Stimulated activated CD4-positive, alpha-beta T cell treated with anti-CD3 and anti-CD28 coated beads, Interleukin-15, amount 100 ng/mL, for 48 hours (primary cell): ENCODE measurements around the gene FBXO44.

Experiments used
- DNase-seq, 2 donors: peaks; one replicate each; pipeline ENCODE4 v3.0.0-alpha.2; 2020; ENCODE audit warnings: low read depth in 2 of 2

The FBXO44 gene

DNA sequence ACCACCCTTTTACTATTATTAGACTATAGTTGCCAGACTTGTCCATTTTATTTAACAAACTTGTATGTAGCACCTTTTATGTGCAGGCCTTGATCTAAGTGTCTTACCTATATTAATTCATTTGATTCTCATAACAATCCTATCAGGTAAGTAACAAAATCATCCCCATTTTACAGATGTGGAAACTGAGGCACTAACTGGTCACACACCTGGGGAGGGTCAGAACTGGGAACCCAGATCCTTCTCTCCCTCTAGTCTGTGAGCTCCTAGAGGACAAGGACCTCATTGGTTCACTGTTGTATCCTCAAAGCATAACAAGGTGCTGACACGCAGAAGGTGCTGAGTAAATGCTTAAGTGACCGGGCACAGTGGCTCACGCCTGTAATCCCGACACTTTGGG lies 15.3 kb upstream of the FBXO44 start:
- DNase-seq, result no peak

DNA sequence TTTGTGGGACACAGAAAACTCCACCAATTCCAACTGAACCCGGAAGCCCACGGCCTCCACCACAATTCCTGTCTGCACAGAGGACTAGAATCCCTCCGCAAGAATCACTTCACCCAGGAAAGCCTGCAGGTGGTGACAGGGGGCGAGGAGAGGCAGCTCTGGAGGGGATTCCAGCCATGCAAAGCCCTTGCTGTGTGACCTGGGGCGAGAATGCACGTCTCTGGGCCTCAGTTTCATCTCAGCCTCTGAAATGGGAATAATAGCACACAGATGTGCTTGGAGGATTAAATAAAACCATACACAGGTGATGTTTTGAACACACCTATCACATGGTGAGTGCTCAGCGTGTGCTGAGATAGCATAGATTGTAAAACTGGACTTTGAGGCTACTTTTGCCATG lies 14.6 kb upstream of the FBXO44 start:
- DNase-seq, result no peak

DNA sequence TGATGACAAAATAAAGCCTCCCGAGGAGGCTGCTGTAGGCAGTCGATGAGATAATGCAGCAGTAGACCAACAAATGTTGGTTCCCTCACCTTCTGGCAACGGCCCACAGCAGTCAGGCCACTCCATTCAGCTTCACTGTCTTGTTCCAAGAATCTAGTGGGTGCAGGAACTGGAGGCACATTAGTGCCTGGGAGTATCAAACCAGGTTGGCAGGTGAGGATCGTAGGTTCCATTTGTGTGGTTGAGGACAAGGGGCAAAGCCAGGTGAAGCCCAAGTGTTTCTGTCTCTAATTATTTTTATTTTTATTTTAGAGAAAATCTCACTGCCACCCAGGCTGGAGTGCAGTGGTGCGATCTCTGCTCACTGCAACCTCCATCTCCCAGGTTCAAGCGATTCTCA lies 13.7 kb upstream of the FBXO44 start:
- DNase-seq, result no peak

DNA sequence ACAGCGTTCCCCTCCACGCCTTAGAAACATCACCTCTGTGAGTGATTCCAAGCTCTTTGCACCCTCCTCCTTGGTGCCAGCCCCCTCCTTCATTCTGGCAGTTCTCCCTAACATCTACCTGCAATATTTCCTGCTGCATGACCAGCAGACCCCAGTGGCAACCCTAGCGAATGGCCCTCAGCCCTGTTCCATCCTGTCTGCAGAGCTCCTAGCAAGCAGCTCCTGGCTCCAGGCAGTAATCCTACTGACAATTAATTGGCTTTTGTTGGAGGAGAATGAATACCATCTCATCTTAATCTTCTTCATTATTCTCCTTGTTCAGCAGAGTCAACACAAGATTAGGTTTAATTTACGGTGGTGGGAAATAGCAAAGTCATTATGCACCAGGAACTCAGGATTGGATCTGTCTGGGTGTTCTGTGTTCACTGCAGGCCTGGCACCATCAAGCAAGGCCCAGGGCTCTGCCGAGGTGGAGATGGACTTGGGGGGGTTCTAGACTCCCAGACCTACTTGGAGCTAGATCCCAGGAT lies 12.8 kb upstream of the FBXO44 start:
- DNase-seq, result no peak

DNA sequence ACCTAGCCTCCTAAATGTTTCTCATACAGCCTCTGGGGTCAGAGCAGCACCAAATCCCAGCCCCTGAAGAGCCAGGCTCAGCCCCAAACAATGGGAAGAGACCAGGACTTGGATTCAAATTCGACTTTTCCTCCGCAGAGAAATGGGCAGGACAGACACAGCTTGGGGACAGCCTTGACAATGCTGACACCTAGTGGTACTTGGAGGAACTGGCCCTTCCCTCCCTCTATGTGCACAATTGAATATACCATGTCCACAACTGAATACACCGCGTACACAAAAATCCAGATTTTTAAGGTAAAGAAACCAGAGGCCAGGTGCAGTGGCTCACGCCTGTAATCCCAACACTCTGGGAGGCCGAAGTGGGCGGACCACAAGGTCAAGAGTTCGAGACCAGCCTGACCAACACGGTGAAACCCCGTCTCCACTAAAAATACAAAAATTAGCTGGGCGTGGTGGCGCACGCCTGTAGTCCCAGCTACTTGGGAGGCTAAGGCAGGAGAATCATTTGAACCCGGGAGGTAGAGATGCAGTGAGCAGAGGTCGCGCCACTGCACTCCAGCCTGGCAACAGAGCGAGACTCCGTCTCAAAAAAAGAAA lies 12.2 kb upstream of the FBXO44 start:
- DNase-seq, result peak; percentile 32 to 55

DNA sequence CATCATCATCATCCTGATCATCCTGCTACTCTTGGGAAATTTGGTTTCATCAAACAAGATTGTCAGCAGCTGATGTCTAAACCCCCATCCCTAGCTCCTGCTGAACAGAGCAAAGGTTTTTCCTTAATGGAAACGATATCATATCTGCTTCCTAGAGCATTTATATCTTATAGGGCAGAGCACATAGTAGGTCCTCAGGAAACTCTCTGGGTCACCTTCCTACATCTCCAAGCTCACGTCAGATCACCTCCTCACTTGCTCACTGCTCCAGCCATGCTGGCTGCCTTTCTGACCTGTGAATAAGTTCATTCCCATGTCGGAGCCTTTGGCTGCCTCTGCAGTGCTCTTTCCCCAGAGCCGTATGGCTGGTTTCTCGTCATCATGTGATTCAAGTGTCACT lies 10.9 kb upstream of the FBXO44 start:
- no peak for DNase-seq

DNA sequence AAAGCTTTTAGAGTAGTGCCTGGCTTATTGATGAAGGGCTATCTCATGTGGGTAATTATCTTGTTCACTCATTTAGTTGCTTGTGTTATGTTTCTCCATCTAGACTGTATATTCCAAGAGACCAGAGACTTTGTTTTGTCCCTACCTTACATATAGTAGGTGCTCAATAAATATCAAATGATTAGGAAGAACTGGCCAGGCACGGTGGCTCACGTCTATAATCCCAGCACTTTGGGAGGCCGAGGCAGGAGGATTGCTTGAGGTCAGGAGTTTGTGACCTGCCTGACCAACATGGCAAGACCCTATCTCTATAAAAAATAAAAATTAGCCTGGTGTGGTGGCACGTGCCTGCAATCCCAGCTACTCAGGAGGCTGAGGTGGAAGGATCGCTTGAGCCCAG lies 9.4 kb upstream of the FBXO44 start:
- DNase-seq, result no peak

DNA sequence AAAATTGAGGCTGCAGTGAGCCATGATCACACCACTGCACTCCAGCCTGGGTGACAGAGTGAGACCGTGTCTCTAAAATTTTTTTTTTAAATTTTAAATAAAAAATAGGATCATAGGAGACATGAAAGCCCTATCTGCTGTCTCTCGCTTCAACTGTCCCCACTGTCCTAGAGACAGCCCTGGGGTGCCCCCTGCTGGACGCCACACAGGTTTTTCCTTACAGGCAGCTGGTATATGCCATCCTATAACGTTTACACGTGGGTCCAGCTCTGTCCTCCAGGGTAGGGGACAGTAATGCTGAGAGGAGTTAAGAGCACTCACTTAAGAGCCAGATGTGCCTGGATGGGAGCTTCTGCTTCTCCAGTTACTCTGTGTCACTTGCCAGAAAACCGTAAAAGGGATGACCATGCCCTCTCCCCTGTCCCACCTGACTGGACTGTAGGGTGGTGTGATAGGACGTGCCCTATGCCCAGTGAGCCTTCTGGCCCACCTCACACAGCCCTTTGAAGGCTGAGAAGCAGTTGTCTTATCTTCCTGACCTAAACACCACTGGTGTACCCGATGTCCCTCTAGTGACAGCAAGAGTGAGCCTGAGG lies 8.9 kb upstream of the FBXO44 start:
- DNase-seq, result peak; percentile 56 to 77

DNA sequence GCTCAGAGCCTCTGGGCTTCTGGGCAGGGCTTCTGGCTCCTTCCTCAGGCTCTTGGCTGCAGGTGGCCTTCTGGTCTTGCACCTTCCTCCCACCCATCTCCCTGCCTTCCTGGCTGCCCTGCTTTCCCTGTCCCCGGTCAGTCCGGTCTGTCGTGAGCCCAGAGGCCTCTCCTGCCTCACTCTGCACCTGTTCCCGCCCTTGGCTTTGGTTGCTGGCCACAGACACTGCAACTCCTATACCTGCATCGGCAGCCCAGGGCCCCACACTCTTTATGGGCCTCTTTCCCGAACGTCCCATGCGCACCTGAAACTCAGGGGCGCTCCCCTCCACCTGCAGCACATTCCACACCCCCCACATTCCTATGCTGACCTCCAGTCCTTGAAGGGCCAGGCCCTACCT lies 8.4 kb upstream of the FBXO44 start:
- DNase-seq, result no peak

DNA sequence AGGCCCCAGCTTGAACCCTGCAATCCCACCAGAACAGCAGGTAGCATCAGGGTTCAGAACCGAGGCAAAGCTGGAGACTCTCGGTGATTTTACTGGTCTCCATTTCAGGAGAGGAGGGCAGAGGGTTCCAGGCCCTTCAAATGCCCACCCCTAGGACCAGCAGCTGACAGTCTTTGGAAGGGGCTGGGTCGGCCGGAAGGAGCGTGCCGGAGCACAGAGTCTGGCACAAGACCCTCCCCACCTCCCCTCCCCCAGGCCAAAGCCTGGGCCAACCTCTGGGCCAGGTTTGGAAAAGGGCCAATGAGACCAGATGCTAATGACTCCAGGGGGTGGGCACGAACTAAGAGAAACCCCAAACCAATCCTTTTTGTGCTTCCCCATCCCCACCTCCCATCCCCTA lies 7.3 kb upstream of the FBXO44 start:
- DNase-seq, result no peak

DNA sequence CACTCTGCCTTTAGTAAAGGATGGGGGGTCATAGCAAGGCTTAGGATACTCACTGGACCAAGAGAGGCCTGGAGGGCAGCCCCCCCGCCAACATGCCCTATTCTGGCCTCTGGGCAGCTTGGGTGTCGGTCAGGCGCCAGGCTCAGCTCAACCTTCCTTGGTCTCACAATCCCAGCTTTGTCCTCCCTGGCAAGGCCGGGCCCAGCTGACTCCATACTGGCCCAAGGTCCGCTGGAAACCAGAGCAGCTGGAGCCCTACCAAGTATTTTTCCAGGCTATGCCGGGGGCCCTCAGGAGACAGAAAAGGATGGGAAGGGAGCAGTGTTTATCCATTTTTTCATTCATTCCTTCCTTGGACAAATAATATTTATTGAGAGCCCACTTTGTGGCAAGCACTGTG lies 6.6 kb upstream of the FBXO44 start:
- no peak for DNase-seq

DNA sequence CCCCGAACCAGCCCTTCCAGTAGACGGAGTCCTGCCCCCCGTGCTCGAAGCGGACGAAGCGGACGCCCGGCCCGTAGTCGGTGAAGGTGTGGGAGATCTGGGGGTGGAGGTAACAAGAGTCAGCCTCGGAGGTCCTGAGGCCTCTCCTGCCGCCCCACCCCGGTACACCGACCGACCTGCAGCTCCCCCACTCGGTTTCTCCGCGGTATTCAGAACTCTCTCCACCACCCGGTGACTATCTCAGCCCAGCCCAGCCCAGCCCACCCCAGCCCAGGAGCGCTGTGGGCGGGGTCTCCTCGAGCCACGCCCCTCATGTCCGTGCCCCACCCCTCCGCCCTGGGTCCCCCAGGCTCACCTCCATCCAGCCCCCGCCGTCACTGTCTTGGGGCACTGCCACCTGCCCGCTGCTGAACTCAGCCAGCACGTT lies 5.9 kb upstream of the FBXO44 start:
- no peak for DNase-seq

DNA sequence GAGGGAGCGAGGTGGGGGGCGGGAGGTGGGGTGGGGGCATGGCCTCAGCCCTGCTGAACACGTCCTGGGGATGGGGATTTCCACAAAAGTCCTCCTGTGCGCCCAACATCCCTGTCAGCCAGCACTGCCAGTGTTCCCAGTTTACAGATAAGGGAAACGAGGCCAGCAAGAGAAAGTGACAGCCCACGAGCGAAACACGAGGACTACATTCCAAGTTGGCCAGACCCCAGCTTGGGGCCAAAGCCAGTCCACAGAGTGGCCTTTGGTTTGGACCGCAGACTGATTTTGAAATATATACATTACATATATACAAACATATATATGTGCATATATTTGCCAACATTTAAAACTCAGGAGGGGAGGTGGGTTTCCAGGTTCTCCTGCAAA lies 5.4 kb upstream of the FBXO44 start:
- DNase-seq, result no peak

DNA sequence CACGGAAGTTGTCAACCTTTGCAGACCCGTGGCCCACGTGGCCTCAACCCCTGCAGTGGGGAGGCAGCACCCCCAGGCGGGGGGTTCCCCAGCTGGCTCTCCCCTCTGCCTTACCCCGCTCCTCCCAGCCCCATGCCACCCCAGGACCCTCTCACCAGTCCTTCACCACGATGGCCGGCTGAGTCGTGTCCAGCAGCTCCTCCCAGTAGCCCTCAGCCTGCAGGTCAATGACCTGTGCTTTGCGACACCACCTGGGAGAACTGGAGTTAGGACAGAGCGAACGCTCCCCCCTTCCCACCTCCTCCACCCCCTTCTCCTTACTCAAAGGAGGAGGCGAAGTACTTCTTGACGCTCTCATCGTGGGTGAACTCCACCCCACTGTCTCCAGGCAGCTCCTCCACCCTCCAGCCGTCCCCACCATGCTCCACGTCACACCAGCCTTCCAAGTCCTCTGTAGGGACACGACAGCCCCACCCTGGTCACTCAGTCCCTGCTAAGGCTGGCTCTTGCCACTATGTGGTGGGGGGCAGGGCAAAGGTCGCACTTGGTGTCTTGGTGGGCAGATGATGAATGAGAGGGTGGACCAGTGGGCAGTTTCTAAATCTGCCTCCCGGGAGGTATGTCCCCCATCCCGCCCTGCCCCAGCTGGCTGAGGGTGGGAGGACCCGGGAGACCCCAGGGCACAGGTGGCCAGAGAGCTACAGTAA lies 4.9 kb upstream of the FBXO44 start:
- DNase-seq, result no peak

DNA sequence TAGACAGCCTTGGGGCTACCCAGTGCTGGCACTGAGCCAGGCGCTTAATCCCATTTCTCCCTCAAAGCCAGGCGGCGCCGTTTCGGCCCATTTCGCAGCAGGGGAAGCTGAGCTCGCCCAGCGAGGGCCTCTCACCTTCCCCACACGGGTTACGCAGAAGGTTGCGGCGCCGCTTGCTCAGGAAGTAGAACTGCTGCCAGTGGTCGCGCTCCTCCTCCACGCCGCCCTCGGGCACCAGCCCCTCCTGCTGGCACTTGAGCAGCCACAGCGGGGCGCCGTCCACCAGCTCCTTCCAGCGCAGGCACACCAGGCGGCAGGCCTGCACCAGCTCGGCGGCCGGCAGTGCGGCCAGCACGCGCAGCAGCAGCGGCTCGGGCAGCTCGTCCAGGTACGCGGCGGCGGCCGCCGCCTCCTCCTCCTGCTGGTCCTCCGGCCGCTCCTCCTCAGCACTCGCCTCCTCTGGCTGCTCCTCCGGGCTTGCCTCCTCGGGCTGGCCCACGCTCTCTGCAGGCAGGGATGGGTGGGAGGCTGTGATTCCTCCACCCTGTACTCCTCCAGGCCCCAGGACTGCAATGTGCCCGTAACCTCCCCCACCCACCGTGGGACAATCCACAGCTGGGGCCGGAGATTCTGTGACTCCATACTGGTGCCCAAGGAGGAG lies 4.2 kb upstream of the FBXO44 start:
- DNase-seq, result peak; percentile 77 to 78

DNA sequence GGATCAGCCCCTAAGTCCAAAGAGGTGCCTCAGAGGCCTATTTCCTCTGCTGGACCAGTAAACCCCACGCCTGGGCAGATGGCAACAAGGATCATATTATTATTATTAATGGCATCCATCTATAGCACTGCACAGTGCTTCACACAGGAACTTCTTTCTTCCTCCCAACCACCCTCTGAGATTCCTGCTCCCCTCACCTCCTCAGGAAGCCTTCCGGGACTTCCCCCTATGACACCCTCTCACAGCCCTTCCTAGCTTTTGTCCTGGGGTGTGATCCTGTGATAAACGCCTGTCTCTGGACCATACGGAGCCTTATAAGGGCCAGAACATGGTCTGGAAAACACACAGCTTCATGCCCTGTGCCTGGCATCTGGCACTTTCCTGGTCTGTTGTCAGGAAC lies 3.7 kb upstream of the FBXO44 start:
- no peak for DNase-seq

DNA sequence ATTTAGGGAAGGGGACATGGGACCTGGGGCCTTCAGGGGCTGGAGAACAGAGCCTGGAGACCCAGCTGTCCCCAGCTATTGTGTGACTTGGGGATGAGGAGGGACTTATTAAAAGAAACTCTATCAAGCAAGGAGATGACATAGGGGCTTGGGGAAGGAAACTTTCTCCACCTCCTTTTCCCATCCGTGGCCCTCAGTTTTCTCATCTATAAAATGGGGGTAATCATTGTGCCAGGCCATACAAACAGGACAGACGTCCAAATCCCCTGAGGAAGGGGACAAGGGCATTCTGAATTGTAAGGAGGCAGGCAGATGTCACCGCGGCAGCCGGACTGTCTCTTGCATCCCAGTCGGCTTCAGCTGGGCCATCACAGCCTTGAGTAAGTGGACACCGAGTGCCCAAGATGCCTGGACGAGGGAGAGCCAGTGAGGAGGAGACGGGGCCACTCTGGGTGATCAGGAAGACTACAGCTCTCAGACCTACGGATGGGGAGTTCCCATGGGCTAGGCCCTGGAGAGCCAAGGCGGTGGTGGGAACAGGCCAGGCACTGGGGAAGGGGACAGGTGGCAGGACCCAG lies 2.4 kb upstream of the FBXO44 start:
- no peak for DNase-seq

DNA sequence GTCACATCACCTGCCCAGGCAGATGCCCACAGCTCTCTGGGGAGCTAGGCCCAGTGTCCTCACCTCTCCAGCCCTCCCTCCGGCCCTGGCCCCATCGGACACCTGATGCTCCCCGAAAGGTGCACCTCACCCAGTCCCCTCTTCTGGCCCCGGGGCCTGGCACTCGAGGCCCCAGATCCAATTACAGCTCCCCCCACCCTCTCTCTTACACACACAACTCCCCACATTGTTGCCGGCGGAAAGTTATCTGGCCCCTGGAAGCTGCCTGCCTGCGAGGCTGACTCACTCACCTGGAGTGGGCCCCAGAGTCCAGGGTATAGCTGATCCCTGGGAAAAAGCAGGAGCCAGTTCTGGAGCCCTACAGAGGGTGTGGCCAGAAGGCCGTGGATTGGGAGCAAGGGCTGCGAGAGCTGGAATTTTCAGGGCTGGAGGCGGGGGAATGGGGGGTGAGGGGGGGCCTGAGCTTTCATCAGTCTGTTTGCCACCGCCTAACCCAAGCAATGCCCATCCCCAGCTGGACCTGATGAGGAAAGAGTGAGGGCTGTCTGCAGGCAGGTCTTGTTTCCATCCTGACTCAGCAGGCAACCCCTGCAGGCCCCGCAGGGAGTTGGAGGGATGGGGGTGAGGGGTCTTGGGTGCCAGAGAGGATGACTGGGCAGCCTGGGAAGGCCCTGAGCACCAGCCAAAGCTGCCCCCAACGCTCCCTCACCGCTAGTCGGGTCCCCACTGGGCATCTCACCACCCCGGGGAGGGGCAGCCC lies 1.4 kb upstream of the FBXO44 start:
- no peak for DNase-seq

DNA sequence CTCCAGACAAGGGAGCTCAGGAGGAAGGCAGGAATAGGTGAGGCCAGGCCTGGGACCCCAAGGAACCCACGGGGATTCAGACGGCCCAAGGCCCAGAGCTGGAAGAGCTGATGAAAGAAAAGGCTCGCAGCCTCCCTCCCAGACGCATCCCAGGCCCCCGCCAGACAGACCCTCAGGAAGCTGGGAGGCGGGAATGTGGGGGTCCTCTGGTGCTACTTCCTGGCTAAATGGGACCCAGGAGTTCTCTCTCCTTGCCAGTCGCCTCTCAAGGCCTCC lies 878 bp upstream of the FBXO44 start:
- DNase-seq, result no peak

DNA sequence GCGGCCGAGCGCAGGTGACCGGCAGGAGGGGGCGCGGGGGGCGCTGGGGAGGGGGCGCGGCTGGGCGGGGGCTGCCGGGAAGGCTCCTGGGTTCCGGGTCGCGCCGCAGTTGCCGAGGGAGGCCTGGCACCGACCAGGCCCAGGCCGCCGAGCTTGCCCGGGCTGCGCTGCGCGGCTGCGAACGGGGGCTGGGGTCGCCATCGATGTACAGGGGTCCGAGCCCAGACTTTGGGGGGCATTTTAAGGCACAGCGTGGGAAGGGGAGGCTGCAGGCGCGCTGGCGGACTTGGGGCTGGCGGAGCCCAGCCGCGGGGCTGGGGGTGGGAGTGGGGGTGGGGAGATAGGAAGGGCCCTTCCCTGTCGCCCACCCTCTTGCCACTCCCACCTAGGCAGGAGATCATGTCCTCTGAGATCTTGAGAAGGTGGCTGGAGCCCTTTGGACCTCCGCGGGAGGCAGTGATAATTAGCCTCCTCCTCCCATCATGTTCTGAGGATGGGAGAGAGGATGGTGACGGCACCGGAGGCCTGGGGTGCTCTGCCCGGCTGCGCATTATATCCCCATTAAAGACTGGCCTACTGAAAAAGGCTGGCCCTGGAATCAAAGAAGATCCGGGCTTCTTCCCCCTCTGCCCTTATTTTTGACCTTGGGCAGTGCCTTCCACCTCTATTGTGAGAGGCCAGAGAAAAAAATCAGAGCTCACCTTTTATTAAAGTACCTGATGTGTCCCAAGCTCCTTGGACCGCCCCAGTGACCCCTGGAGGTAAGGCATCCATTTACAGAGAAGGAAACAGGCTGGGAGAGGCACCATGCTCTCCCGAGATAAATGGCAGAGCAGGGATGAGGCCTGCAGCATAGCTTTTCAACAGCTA lies 497 bp downstream of the FBXO44 start:
- DNase-seq, result no peak

DNA sequence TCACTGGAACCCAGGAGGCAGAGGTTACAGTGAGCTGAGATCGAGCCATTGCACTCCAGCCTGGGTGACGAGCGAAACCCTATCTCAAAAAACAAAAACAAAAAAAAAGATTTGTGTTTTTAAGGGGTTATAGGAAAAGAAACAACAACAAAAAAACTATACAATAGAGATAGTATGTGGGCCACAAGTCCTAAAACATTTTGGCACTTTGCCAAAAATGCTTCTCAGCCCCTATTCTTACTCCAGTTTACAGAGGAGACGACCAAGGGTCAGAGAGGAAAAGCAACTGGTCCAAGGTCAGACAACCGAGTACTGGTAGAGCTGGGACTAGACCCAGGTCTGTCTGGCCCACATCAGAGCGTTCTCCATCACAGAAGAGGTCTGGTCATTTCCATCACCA lies 3.0 kb downstream of the FBXO44 start:
- no peak for DNase-seq
